Measurements from ENCODE around the gene CXorf58.

The CXorf58 gene

DNA sequence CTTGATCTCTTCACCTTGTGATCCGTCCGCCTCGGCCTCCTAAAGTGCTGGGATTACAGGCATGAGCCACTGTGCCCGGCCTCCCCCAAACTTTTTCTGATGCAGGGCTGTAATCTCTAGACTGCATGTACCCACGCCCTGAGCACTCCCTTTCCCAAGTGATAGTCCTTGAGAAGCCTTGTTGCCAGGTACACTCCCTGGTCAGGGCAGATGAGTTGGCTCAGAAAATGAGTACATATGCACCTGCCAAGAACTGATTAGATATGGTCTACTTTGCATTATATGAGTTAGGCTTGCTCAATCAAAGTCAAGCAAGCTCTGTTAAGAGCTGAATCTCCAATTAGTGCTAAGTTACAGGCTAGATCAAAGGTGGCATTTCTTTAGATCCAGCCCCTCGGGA lies 20.4 kb upstream of the CXorf58 start:
- TF ChIP-seq, protein P1, sequence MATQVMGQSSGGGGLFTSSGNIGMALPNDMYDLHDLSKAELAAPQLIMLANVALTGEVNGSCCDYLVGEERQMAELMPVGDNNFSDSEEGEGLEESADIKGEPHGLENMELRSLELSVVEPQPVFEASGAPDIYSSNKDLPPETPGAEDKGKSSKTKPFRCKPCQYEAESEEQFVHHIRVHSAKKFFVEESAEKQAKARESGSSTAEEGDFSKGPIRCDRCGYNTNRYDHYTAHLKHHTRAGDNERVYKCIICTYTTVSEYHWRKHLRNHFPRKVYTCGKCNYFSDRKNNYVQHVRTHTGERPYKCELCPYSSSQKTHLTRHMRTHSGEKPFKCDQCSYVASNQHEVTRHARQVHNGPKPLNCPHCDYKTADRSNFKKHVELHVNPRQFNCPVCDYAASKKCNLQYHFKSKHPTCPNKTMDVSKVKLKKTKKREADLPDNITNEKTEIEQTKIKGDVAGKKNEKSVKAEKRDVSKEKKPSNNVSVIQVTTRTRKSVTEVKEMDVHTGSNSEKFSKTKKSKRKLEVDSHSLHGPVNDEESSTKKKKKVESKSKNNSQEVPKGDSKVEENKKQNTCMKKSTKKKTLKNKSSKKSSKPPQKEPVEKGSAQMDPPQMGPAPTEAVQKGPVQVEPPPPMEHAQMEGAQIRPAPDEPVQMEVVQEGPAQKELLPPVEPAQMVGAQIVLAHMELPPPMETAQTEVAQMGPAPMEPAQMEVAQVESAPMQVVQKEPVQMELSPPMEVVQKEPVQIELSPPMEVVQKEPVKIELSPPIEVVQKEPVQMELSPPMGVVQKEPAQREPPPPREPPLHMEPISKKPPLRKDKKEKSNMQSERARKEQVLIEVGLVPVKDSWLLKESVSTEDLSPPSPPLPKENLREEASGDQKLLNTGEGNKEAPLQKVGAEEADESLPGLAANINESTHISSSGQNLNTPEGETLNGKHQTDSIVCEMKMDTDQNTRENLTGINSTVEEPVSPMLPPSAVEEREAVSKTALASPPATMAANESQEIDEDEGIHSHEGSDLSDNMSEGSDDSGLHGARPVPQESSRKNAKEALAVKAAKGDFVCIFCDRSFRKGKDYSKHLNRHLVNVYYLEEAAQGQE (IDR thresholded peaks at IDR 0.05; ENCODE audit: insufficient read depth in 1 of 2, low read depth in 2 of 2, low read length in 2 of 2), result no peak
- TF ChIP-seq SIN3A (IDR thresholded peaks at IDR 0.05; ENCODE audit: borderline replicate concordance, insufficient read depth, low read length), result no peak
- TF ChIP-seq FOXP2 (optimal IDR thresholded peaks at IDR 0.05; ENCODE audit: borderline replicate concordance, extremely low read depth, extremely low read length, insufficient read depth), result no peak
- TF ChIP-seq POLR2AphosphoS5 (IDR thresholded peaks at IDR 0.05; ENCODE audit: low read depth, low read length), result no peak
- TF ChIP-seq TAF1 (IDR thresholded peaks at IDR 0.05; ENCODE audit: borderline replicate concordance, insufficient read depth, low read length), result no peak

DNA sequence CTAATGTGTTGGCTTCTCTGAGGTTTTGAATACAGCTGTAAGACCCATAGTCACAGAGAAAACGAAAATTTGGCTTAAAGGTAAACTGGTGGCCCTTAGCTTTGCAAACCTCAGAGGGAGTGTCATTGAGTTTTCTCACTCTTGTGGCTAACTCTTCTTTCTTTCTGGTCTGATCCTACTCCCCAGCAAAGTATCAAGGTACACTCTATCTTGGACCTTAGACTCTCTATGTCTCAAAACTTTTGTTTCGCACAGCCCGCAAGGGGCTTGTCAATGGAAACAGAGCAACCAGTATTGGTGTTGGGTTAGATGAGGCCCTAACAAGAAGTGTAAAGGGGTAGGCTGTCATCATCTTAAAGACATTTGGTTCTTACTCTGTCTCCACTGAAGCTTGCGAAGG lies 19.9 kb upstream of the CXorf58 start:
- no peak for TF ChIP-seq FOXP2 (optimal IDR thresholded peaks at IDR 0.05; ENCODE audit: borderline replicate concordance, extremely low read depth, extremely low read length, insufficient read depth)
- no peak for TF ChIP-seq TAF1 (IDR thresholded peaks at IDR 0.05; ENCODE audit: borderline replicate concordance, insufficient read depth, low read length)
- no peak for TF ChIP-seq POLR2AphosphoS5 (IDR thresholded peaks at IDR 0.05; ENCODE audit: low read depth, low read length)
- TF ChIP-seq, protein P1 (IDR thresholded peaks at IDR 0.05; ENCODE audit: insufficient read depth in 1 of 2, low read depth in 2 of 2, low read length in 2 of 2), result no peak
- TF ChIP-seq SIN3A (IDR thresholded peaks at IDR 0.05; ENCODE audit: borderline replicate concordance, insufficient read depth, low read length), result no peak

DNA sequence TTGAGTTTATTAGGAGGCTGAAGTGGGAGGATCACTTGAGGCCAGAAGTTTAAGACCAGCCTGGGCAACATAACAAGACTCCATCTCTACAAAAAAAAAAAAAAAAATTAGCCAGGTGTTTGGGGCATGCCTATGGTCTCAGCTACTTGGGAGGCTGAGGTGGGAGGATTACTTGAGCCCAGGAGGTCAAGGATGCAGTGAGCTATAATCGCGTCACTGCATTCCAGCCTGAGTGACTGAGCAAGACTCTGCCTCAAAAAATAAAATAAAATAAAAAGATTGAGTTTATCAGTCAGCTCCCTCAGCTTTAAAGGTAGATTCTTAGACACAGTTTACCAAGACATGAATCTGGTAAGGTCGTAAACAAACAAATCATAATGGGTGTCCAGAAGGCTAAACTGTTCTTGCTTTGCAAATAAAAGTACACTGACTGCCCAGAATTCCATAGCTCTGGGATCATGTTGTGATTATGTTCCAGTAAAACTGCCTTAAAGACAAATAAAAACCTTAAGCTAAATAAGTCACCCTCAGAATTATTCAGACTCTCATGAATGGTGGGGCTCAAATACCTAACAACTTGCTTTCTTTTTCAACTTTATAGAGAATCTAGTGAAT lies 18.8 kb upstream of the CXorf58 start:
- TF ChIP-seq FOXP2 (optimal IDR thresholded peaks at IDR 0.05; ENCODE audit: borderline replicate concordance, extremely low read depth, extremely low read length, insufficient read depth) (no peak), TAF1 (IDR thresholded peaks at IDR 0.05; ENCODE audit: borderline replicate concordance, insufficient read depth, low read length) (no peak), POLR2AphosphoS5 (IDR thresholded peaks at IDR 0.05; ENCODE audit: low read depth, low read length) (no peak), SIN3A (IDR thresholded peaks at IDR 0.05; ENCODE audit: borderline replicate concordance, insufficient read depth, low read length) (no peak)
- TF ChIP-seq, protein P1 (IDR thresholded peaks at IDR 0.05; ENCODE audit: insufficient read depth in 1 of 2, low read depth in 2 of 2, low read length in 2 of 2), result no peak

DNA sequence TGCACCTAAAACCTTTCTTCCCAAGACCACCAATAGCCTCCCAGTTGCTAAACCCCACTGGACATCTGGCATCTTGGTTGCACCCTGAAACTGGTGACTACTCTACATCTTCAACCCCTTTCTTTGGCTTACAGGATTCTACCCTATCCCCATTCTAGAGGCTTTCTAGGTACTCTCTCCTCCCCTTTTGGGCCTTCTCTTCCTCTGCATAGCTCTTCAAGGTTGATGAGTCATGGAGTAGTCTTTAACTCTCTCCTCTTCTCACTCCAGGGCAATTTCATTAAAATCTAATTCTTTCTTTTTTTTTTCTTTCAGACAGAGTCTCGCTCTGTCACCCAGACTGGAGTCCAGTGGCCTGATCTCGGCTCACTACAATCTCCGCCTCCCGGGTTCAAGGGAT lies 16.9 kb upstream of the CXorf58 start:
- TF ChIP-seq, protein P1 (IDR thresholded peaks at IDR 0.05; ENCODE audit: insufficient read depth in 1 of 2, low read depth in 2 of 2, low read length in 2 of 2), result no peak
- TF ChIP-seq SIN3A (IDR thresholded peaks at IDR 0.05; ENCODE audit: borderline replicate concordance, insufficient read depth, low read length) (no peak), TAF1 (IDR thresholded peaks at IDR 0.05; ENCODE audit: borderline replicate concordance, insufficient read depth, low read length) (no peak), FOXP2 (optimal IDR thresholded peaks at IDR 0.05; ENCODE audit: borderline replicate concordance, extremely low read depth, extremely low read length, insufficient read depth) (no peak), POLR2AphosphoS5 (IDR thresholded peaks at IDR 0.05; ENCODE audit: low read depth, low read length) (no peak)

All from PFSK-1 (cell line).